Panc1 (cell line): ENCODE data around the gene KLF6.

Experiments
- CTCF ChIP-seq: fragments of 450-650 bp; IDR thresholded peaks from 2 replicates; pipeline ENCODE4 v1.5.1; 2017; ENCODE audit warnings: mild to moderate bottlenecking
- POLR2AphosphoS5 ChIP-seq: IDR thresholded peaks from 2 replicates; pipeline ENCODE4 v1.6.1; 2012; ENCODE audit warnings: mild to moderate bottlenecking, low read depth, low read length, moderate library complexity
- REST ChIP-seq, 2 experiments: IDR thresholded peaks; 2 replicates each; pipeline ENCODE4 v1.6.1; 2011 to 2012; ENCODE audit warnings: low read depth in 2 of 2, control low read depth in 1 of 2, low read length in 1 of 2, mild to moderate bottlenecking in 1 of 2, moderate library complexity in 1 of 2; ENCODE audit not compliant: insufficient read depth in 1 of 2
- SIN3A ChIP-seq: IDR thresholded peaks from 2 replicates; pipeline ENCODE4 v1.6.1; 2012; ENCODE audit warnings: low read depth, mild to moderate bottlenecking, low read length, moderate library complexity, borderline replicate concordance; ENCODE audit not compliant: insufficient read depth

- TF ChIP-seq CTCF (no peak), POLR2AphosphoS5 (peak; percentile 61; the same call in 1 of the 2 replicates), SIN3A (no peak), REST (IDR thresholded peaks at IDR 0.05; ENCODE audit: insufficient read depth in 1 of 2, low read depth in 2 of 2, low read length in 1 of 2) (no peak)
These were observed 4.1 kb downstream of the KLF6 start for GRCh38 chr10:3780771-3781467.
